Liver (tissue), 9 donors: Measurements from ENCODE around the gene NOC2L. TPM values are rescaled to one million over a fixed set of nuclear protein-coding genes. Genes with fewer than 3 reads are reported as not detected.

ENCODE experiments used
- DNase-seq: peaks from one replicate; pipeline ENCODE4 v3.0.0-alpha.2; 2017; ENCODE audit warnings: low spot score
- H3K27ac ChIP-seq, 2 donors: one replicate each; pipeline ENCODE4 v1.7.0; 2013; ENCODE audit warnings: inconsistent platforms in 2 of 2, low read length in 2 of 2, control low read depth in 1 of 2, low read depth in 1 of 2, mild to moderate bottlenecking in 1 of 2
- H3K27me3 ChIP-seq, 4 donors: one replicate each; pipeline versions ENCODE4 v1.6.1 to v1.7.0; 2013; ENCODE audit warnings: low read length in 3 of 4, inconsistent platforms in 1 of 4, mild to moderate bottlenecking in 1 of 4, moderate library complexity in 1 of 4; ENCODE audit not compliant: control insufficient read depth in 4 of 4, insufficient read depth in 4 of 4
- H3K36me3 ChIP-seq, 4 donors: one replicate each; pipeline versions ENCODE4 v1.6.1 to v1.7.0; 2013; ENCODE audit warnings: low read length in 3 of 4, mild to moderate bottlenecking in 3 of 4, low read depth in 1 of 4, moderate library complexity in 1 of 4; ENCODE audit not compliant: control insufficient read depth in 4 of 4, insufficient read depth in 3 of 4
- H3K4me1 ChIP-seq, 4 donors: one replicate each; pipeline versions ENCODE4 v1.6.1 to v1.7.0; 2013; ENCODE audit warnings: low read length in 3 of 4, mild to moderate bottlenecking in 3 of 4, moderate library complexity in 1 of 4; ENCODE audit not compliant: control insufficient read depth in 4 of 4, insufficient read depth in 4 of 4
- H3K4me3 ChIP-seq, 3 donors: one replicate each; pipeline versions ENCODE4 v1.6.1 to v1.7.0; 2013; ENCODE audit warnings: low read length in 3 of 3, control low read depth in 1 of 3, low read depth in 1 of 3, mild to moderate bottlenecking in 1 of 3
- H3K9ac ChIP-seq, 2 donors: one replicate each; pipeline ENCODE4 v1.7.0; 2013; ENCODE audit warnings: low read length in 2 of 2, mild to moderate bottlenecking in 2 of 2, moderate library complexity in 2 of 2, control low read depth in 1 of 2, low read depth in 1 of 2
- H3K9me3 ChIP-seq, 4 donors: one replicate each; pipeline versions ENCODE4 v1.6.1 to v1.7.0; 2013; ENCODE audit warnings: low read length in 3 of 4; ENCODE audit not compliant: control insufficient read depth in 4 of 4
- FOXA2 ChIP-seq: IDR thresholded peaks from 2 replicates; pipeline ENCODE4 v1.6.1; 2016; ENCODE audit warnings: antibody characterized with exemption
- HNF4A ChIP-seq, 2 donors: conservative IDR thresholded peaks; 2 replicates each; pipeline ENCODE4 v1.6.1; 2016; ENCODE audit warnings: antibody characterized with exemption in 2 of 2, mild to moderate bottlenecking in 2 of 2
- HNF4G ChIP-seq: IDR thresholded peaks from 2 replicates; pipeline ENCODE4 v1.6.1; 2016; ENCODE audit warnings: antibody characterized with exemption
- JUND ChIP-seq, 2 donors: IDR thresholded peaks; 2 replicates each; pipeline ENCODE4 v1.6.1; 2016; ENCODE audit warnings: antibody characterized with exemption in 2 of 2
- RAD21 ChIP-seq, 2 donors: IDR thresholded peaks; 2 replicates each; pipeline ENCODE4 v1.6.1; 2016; ENCODE audit warnings: antibody characterized with exemption in 2 of 2, mild to moderate bottlenecking in 2 of 2
- RXRA ChIP-seq, 2 donors: IDR thresholded peaks; 2 replicates each; pipeline ENCODE4 v1.6.1; 2017 to 2018; ENCODE audit warnings: antibody characterized with exemption in 2 of 2, mild to moderate bottlenecking in 1 of 2
- SP1 ChIP-seq: IDR thresholded peaks from 2 replicates; pipeline ENCODE4 v1.6.1; 2018; ENCODE audit warnings: antibody characterized with exemption, mild to moderate bottlenecking
- YY1 ChIP-seq: IDR thresholded peaks from 2 replicates; pipeline ENCODE4 v1.6.1; 2016; ENCODE audit warnings: antibody characterized with exemption, mild to moderate bottlenecking
- WGBS: extraction: QIAGEN DNeasy Blood & Tissue Kit; methylation state at CpG from one replicate; pipeline ENCODE4 v1.1.7; 2013; 5-methylcytosine and 5-hydroxymethylcytosine counted together
- polyA plus RNA-seq, 2 donors: library from polyadenylated mRNA; stranded (reverse) in 1 of 2; unstranded in 1 of 2; fragments of 200-250 nt in 1 of 2; fragments of >200 nt in 1 of 2; fragmentation: Nextera tagmentation in 1 of 2; extraction: Ambion mirVana in 1 of 2; gene quantifications; one replicate each; pipeline versions ENCODE4 v1.2.1 to v1.2.3, GENCODE V29; 2013 to 2015
- total RNA-seq, 2 donors: library from RNA; depleted of rRNA; stranded (reverse); fragments of >200 nt; gene quantifications; one replicate each; pipeline ENCODE4 v1.2.3, GENCODE V29; 2014
- TF ChIP-seq, protein P1 (sequence below): IDR thresholded peaks from 2 replicates; pipeline ENCODE4 v1.6.1; 2016; ENCODE audit warnings: antibody characterized with exemption
- TF ChIP-seq, protein P2 (sequence below): IDR thresholded peaks from 2 replicates; pipeline ENCODE4 v1.6.1; 2016; ENCODE audit warnings: antibody characterized with exemption
- TF ChIP-seq, protein P3 (sequence below): fragments of 150-350 bp; IDR thresholded peaks from 2 replicates; pipeline ENCODE4 v1.5.1; 2017; ENCODE audit warnings: improper control_type of control experiment, low read depth, low read length; ENCODE audit not compliant: missing input control
- TF ChIP-seq, protein P4 (sequence below): IDR thresholded peaks from 2 replicates; pipeline ENCODE4 v1.6.1; 2016; ENCODE audit warnings: antibody characterized with exemption
- TF ChIP-seq, protein P5 (sequence below): IDR thresholded peaks from 2 replicates; pipeline ENCODE4 v1.6.1; 2016; ENCODE audit warnings: antibody characterized with exemption, mild to moderate bottlenecking
- donor health status: healthy.
- donor health status: healthy.
- donor health status: healthy.
- donor health status: healthy.
- donor health status: healthy.

The NOC2L gene
- total and polyA plus RNA-seq, 4 donors: 17.1 to 34.5 (median 30.0) TPM

- WGBS: 82% methylated on average over 13 of the region's 13 CpGs
- H3K27ac ChIP-seq: no peak overlapping the region
- TF ChIP-seq, protein P1, sequence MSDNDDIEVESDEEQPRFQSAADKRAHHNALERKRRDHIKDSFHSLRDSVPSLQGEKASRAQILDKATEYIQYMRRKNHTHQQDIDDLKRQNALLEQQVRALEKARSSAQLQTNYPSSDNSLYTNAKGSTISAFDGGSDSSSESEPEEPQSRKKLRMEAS: no peak
- TF ChIP-seq RXRA (IDR thresholded peaks at IDR 0.05) (no peak), RAD21 (IDR thresholded peaks at IDR 0.05) (no peak), HNF4G (no peak), SP1 (no peak), JUND (IDR thresholded peaks at IDR 0.05) (no peak), HNF4A (conservative IDR thresholded peaks at IDR 0.05) (no peak), FOXA2 (no peak)
- TF ChIP-seq, protein P2, sequence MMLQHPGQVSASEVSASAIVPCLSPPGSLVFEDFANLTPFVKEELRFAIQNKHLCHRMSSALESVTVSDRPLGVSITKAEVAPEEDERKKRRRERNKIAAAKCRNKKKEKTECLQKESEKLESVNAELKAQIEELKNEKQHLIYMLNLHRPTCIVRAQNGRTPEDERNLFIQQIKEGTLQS: no peak
- TF ChIP-seq, protein P3, sequence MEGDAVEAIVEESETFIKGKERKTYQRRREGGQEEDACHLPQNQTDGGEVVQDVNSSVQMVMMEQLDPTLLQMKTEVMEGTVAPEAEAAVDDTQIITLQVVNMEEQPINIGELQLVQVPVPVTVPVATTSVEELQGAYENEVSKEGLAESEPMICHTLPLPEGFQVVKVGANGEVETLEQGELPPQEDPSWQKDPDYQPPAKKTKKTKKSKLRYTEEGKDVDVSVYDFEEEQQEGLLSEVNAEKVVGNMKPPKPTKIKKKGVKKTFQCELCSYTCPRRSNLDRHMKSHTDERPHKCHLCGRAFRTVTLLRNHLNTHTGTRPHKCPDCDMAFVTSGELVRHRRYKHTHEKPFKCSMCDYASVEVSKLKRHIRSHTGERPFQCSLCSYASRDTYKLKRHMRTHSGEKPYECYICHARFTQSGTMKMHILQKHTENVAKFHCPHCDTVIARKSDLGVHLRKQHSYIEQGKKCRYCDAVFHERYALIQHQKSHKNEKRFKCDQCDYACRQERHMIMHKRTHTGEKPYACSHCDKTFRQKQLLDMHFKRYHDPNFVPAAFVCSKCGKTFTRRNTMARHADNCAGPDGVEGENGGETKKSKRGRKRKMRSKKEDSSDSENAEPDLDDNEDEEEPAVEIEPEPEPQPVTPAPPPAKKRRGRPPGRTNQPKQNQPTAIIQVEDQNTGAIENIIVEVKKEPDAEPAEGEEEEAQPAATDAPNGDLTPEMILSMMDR: no peak
- TF ChIP-seq, protein P4, sequence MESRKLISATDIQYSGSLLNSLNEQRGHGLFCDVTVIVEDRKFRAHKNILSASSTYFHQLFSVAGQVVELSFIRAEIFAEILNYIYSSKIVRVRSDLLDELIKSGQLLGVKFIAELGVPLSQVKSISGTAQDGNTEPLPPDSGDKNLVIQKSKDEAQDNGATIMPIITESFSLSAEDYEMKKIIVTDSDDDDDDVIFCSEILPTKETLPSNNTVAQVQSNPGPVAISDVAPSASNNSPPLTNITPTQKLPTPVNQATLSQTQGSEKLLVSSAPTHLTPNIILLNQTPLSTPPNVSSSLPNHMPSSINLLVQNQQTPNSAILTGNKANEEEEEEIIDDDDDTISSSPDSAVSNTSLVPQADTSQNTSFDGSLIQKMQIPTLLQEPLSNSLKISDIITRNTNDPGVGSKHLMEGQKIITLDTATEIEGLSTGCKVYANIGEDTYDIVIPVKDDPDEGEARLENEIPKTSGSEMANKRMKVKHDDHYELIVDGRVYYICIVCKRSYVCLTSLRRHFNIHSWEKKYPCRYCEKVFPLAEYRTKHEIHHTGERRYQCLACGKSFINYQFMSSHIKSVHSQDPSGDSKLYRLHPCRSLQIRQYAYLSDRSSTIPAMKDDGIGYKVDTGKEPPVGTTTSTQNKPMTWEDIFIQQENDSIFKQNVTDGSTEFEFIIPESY: no peak
- no peak overlapping the region for H3K4me3 ChIP-seq
- no peak overlapping the region for H3K9ac ChIP-seq
- peaks cover 0 to 6% (median 2%) of the 10 kb centered on the region in 4 donors for H3K4me1 ChIP-seq
- no peaks in the 10 kb centered on the region for H3K36me3 ChIP-seq
- no peaks in the 10 kb centered on the region for H3K9me3 ChIP-seq
- H3K27me3 ChIP-seq: peaks cover 0 to 4% (median 2%) of the 10 kb centered on the region in 4 donors
- no peak for DNase-seq
These were observed 21.1 kb upstream of the NOC2L start for GRCh38 chr1:980137-980571.

- no peaks in the 10 kb centered on the region for H3K9me3 ChIP-seq
- TF ChIP-seq, protein P4: no peak
- TF ChIP-seq, protein P3: no peak
- TF ChIP-seq, protein P5, sequence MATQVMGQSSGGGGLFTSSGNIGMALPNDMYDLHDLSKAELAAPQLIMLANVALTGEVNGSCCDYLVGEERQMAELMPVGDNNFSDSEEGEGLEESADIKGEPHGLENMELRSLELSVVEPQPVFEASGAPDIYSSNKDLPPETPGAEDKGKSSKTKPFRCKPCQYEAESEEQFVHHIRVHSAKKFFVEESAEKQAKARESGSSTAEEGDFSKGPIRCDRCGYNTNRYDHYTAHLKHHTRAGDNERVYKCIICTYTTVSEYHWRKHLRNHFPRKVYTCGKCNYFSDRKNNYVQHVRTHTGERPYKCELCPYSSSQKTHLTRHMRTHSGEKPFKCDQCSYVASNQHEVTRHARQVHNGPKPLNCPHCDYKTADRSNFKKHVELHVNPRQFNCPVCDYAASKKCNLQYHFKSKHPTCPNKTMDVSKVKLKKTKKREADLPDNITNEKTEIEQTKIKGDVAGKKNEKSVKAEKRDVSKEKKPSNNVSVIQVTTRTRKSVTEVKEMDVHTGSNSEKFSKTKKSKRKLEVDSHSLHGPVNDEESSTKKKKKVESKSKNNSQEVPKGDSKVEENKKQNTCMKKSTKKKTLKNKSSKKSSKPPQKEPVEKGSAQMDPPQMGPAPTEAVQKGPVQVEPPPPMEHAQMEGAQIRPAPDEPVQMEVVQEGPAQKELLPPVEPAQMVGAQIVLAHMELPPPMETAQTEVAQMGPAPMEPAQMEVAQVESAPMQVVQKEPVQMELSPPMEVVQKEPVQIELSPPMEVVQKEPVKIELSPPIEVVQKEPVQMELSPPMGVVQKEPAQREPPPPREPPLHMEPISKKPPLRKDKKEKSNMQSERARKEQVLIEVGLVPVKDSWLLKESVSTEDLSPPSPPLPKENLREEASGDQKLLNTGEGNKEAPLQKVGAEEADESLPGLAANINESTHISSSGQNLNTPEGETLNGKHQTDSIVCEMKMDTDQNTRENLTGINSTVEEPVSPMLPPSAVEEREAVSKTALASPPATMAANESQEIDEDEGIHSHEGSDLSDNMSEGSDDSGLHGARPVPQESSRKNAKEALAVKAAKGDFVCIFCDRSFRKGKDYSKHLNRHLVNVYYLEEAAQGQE: no peak
- no peak for TF ChIP-seq FOXA2
- TF ChIP-seq YY1: no peak
- no peaks in the 10 kb centered on the region for H3K36me3 ChIP-seq
- peaks cover 0 to 4% (median 3%) of the 10 kb centered on the region in 4 donors for H3K27me3 ChIP-seq
- H3K27ac ChIP-seq: no peak overlapping the region
- H3K4me1 ChIP-seq: peaks cover 0 to 6% (median 2%) of the 10 kb centered on the region in 4 donors
- no peak overlapping the region for H3K4me3 ChIP-seq
- 91% methylated on average over 9 of the region's 9 CpGs for WGBS
- no peak overlapping the region for H3K9ac ChIP-seq
- no peak for DNase-seq
These were observed 20.7 kb upstream of the NOC2L start for GRCh38 chr1:979744-980072.
